OCI-LY7 (cell line): ENCODE measurements around the gene DROSHA. TPM values are rescaled to one million over a fixed set of nuclear protein-coding genes. Genes with fewer than 3 reads are reported as not detected.

Experiments
- BruUV-seq: library from RNA; stranded (reverse); fragments of 400-500 nt; replicated peaks from 2 replicates; lab custom pipeline; 2021; lab: Mats Ljungman, UMichigan
- CTCF ChIA-PET: fragments of 300-600 bp; sonication (Branson Sonifier 250); formaldehyde crosslinking; loops from one replicate; lab custom pipeline; 2022; ENCODE audit warnings: antibody characterized with exemption; ENCODE audit not compliant: unreplicated experiment; lab: Charles Lee
- POLR2A ChIA-PET: fragments of 300-600 bp; sonication (Branson Sonifier 250); formaldehyde crosslinking; loops from one replicate; lab custom pipeline; 2022; ENCODE audit warnings: antibody characterized with exemption; lab: Charles Lee
- DNase-seq: peaks from one replicate; pipeline ENCODE4 v3.0.0-alpha.2; 2015; ENCODE audit warnings: low spot score
- H2AFZ ChIP-seq: fragments of 200-600 bp; sonication (generic), shearing (Covaris generic); 2 replicates; pipeline ENCODE4 v1.6.1; 2014; ENCODE audit warnings: mild to moderate bottlenecking, antibody characterized with exemption, low read length, moderate library complexity
- H3K27ac ChIP-seq: fragments of 200-600 bp; sonication (generic); 2 replicates; pipeline ENCODE4 v1.5.1; 2014; ENCODE audit warnings: mixed run types, low read depth, mild to moderate bottlenecking, moderate library complexity, low read length, inconsistent platforms; ENCODE audit not compliant: poor library complexity, severe bottlenecking
- H3K36me3 ChIP-seq: fragments of 200-600 bp; sonication (generic); 2 replicates; pipeline ENCODE4 v1.6.1; 2014; ENCODE audit warnings: mild to moderate bottlenecking, antibody characterized with exemption, low read length, moderate library complexity, mixed read lengths; ENCODE audit not compliant: insufficient read depth
- H3K4me1 ChIP-seq: fragments of 200-600 bp; sonication (generic); 2 replicates; pipeline ENCODE4 v1.5.1; 2014; ENCODE audit warnings: mild to moderate bottlenecking, low read length; ENCODE audit not compliant: insufficient read depth, poor library complexity, severe bottlenecking
- H3K4me2 ChIP-seq: fragments of 200-600 bp; sonication (generic); 2 replicates; pipeline ENCODE4 v1.6.1; 2014; ENCODE audit warnings: mild to moderate bottlenecking, low read length
- H3K4me3 ChIP-seq: fragments of 200-600 bp; sonication (generic); 2 replicates; pipeline ENCODE4 v1.5.1; 2014; ENCODE audit warnings: mild to moderate bottlenecking, low read depth, low read length; ENCODE audit not compliant: poor library complexity, severe bottlenecking
- H3K79me2 ChIP-seq: fragments of 200-600 bp; sonication (generic); 2 replicates; pipeline ENCODE4 v1.6.1; 2016; ENCODE audit warnings: low read depth, mild to moderate bottlenecking, low read length, moderate library complexity, mixed read lengths; ENCODE audit not compliant: insufficient read depth
- H3K9me2 ChIP-seq: fragments of 200-600 bp; sonication (generic); 2 replicates; pipeline ENCODE4 v1.6.1; 2016; ENCODE audit warnings: mild to moderate bottlenecking, low read length, mixed read lengths; ENCODE audit not compliant: insufficient read depth
- H3K9me3 ChIP-seq: fragments of 200-600 bp; sonication (generic); 2 replicates; pipeline ENCODE4 v1.6.1; 2014; ENCODE audit warnings: mild to moderate bottlenecking, mixed run types, low read length, mixed read lengths
- H4K20me1 ChIP-seq: fragments of 200-600 bp; sonication (generic); 2 replicates; pipeline ENCODE4 v1.6.1; 2014; ENCODE audit warnings: mild to moderate bottlenecking, antibody characterized with exemption, low read length, moderate library complexity, mixed read lengths; ENCODE audit not compliant: insufficient read depth
- EZH2phosphoT487 ChIP-seq: fragments of 200-600 bp; sonication (generic); IDR thresholded peaks from 2 replicates; pipeline ENCODE4 v1.6.1; 2018; ENCODE audit warnings: low read depth, borderline replicate concordance, mild to moderate bottlenecking, mixed run types, antibody characterized with exemption, low read length, moderate library complexity, mixed read lengths
- intact Hi-C: fragments of 100-400 bp; cut with micrococcal nuclease; formaldehyde crosslinking; loops from one replicate; pipeline ENCODE4 v1.10.0; 2022; ENCODE audit not compliant: unreplicated experiment
- total RNA-seq, 2 experiments: library from RNA; depleted of rRNA in 1 of 2; stranded (reverse); fragments of >200 nt in 1 of 2; shearing (Covaris generic) in 1 of 2; gene quantifications; 2 replicates each; pipeline ENCODE4 v1.2.3, GENCODE V29; 2014 to 2022
- TF ChIP-seq, protein P1 (sequence below): fragments of 200-600 bp; sonication (generic); conservative IDR thresholded peaks from 2 replicates; pipeline ENCODE4 v1.5.1; 2014; ENCODE audit warnings: mild to moderate bottlenecking, antibody characterized with exemption, low read length, moderate library complexity, mixed read lengths

The DROSHA gene
- total RNA-seq, 2 experiments from 2014 or later = 56.3 to 92.8 TPM

GRCh38 chr5:31421806-31422586 is 109.9 kb downstream of the DROSHA start:
- TF ChIP-seq, protein P1, sequence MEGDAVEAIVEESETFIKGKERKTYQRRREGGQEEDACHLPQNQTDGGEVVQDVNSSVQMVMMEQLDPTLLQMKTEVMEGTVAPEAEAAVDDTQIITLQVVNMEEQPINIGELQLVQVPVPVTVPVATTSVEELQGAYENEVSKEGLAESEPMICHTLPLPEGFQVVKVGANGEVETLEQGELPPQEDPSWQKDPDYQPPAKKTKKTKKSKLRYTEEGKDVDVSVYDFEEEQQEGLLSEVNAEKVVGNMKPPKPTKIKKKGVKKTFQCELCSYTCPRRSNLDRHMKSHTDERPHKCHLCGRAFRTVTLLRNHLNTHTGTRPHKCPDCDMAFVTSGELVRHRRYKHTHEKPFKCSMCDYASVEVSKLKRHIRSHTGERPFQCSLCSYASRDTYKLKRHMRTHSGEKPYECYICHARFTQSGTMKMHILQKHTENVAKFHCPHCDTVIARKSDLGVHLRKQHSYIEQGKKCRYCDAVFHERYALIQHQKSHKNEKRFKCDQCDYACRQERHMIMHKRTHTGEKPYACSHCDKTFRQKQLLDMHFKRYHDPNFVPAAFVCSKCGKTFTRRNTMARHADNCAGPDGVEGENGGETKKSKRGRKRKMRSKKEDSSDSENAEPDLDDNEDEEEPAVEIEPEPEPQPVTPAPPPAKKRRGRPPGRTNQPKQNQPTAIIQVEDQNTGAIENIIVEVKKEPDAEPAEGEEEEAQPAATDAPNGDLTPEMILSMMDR = no peak
- no peak for TF ChIP-seq EZH2phosphoT487
- POLR2A ChIA-PET = interaction anchor here (1.6 kb wide), 1 partner anchor 10 kb away, joined by 4 read pairs; no protein-coding TSS in a partner anchor
- H3K9me2 ChIP-seq = no peaks in the 10 kb centered on the region

GRCh38 chr5:31417512-31417911 is 114.4 kb downstream of the DROSHA start:
- H2AFZ ChIP-seq = no peak overlapping the region
- peaks cover 95% of the 10 kb centered on the region for H3K36me3 ChIP-seq
- TF ChIP-seq, protein P1 = no peak
- no peak for TF ChIP-seq EZH2phosphoT487
- no peak overlapping the region for H3K4me2 ChIP-seq
- ChIA-PET POLR2A (no interaction called here), CTCF (no interaction called here)
- no peak overlapping the region for H3K4me3 ChIP-seq
- no peaks in the 10 kb centered on the region for H4K20me1 ChIP-seq
- H3K9me2 ChIP-seq = no peaks in the 10 kb centered on the region
- H3K9me3 ChIP-seq = no peaks in the 10 kb centered on the region
- H3K4me1 ChIP-seq = no peaks in the 10 kb centered on the region
- H3K79me2 ChIP-seq = no peaks in the 10 kb centered on the region; the same call in 1 of the 2 replicates
- no TSS peak for BruUV-seq
- DNase-seq = no peak
- intact Hi-C loops = no loop called here
- no peak overlapping the region for H3K27ac ChIP-seq

More at GRCh38 chr5:31421806-31422586, 109.9 kb downstream of the DROSHA start:
- no peaks in the 10 kb centered on the region for H4K20me1 ChIP-seq
- intact Hi-C loops = no loop called here
- H3K4me3 ChIP-seq = no peak overlapping the region
- DNase-seq = no peak
- H2AFZ ChIP-seq = no peak overlapping the region
- no peak overlapping the region for H3K27ac ChIP-seq
- CTCF ChIA-PET = no interaction called here
- H3K36me3 ChIP-seq = peaks cover 83% of the 10 kb centered on the region
- no peak overlapping the region for H3K4me2 ChIP-seq
- no peaks in the 10 kb centered on the region for H3K9me3 ChIP-seq
- no peaks in the 10 kb centered on the region for H3K79me2 ChIP-seq
- no peaks in the 10 kb centered on the region for H3K4me1 ChIP-seq
- BruUV-seq = no TSS peak

- intact Hi-C loops = no loop called here
- H3K4me2 ChIP-seq = no peak overlapping the region
- H2AFZ ChIP-seq = no peak overlapping the region
- no peak for TF ChIP-seq EZH2phosphoT487
- TF ChIP-seq, protein P1 = no peak
- BruUV-seq = no TSS peak
- no peaks in the 10 kb centered on the region for H3K4me1 ChIP-seq
- no peaks in the 10 kb centered on the region for H3K9me2 ChIP-seq
- no peak overlapping the region for H3K27ac ChIP-seq
- DNase-seq = no peak
- H3K9me3 ChIP-seq = no peaks in the 10 kb centered on the region
- CTCF ChIA-PET = no interaction called here
- no peaks in the 10 kb centered on the region for H4K20me1 ChIP-seq
- POLR2A ChIA-PET = no interaction called here
- H3K36me3 ChIP-seq = peaks cover 94% of the 10 kb centered on the region
- H3K79me2 ChIP-seq = no peaks in the 10 kb centered on the region; the same call in 1 of the 2 replicates
- H3K4me3 ChIP-seq = no peak overlapping the region
Observed at GRCh38 chr5:31416547-31416946, 115.3 kb downstream of the DROSHA start.
